H1 (cell line): ENCODE results near the gene ZBTB20. TPM values are rescaled to one million over a fixed set of nuclear protein-coding genes. Genes with fewer than 3 reads are reported as not detected.

Experiments
- CTCF ChIA-PET: fragments of 300-600 bp; sonication (Branson Sonifier 250); formaldehyde crosslinking; loops from one replicate; lab custom pipeline; 2021; ENCODE audit not compliant: partially characterized antibody; lab: Charles Lee
- POLR2A ChIA-PET: fragments of 300-600 bp; sonication (Branson Sonifier 250); formaldehyde crosslinking; loops from one replicate; lab custom pipeline; 2021; ENCODE audit warnings: inconsistent platforms; ENCODE audit not compliant: partially characterized antibody; lab: Charles Lee
- DNase-seq, 2 experiments: peaks; one replicate each; pipeline versions ENCODE4 v3.0.0 to v3.0.0-alpha.2; 2010 to 2022; ENCODE audit warnings: low spot score in 2 of 2, low read depth in 1 of 2, mixed read lengths in 1 of 2
- FAIRE-seq: peaks from 2 replicates; lab custom pipeline; 2011; peaks lifted over from hg19 to GRCh38; lab: Jason Lieb, UNC
- H2AFZ ChIP-seq: 2 replicates; pipeline ENCODE4 v1.8.1; 2012; ENCODE audit warnings: low read length, inconsistent platforms
- H2AK5ac ChIP-seq: 2 replicates; pipeline ENCODE4 v1.6.1; 2013; ENCODE audit warnings: low read depth, low read length
- H2BK120ac ChIP-seq: replicated peaks from 2 replicates; pipeline ENCODE3; 2013; ENCODE audit warnings: low read depth, low read length, inconsistent platforms
- H2BK12ac ChIP-seq: 2 replicates; pipeline ENCODE4 v1.6.1; 2013; ENCODE audit warnings: low read depth, low read length
- H2BK15ac ChIP-seq: 2 replicates; pipeline ENCODE4 v1.6.1; 2013; ENCODE audit warnings: low read length
- H2BK20ac ChIP-seq: 2 replicates; pipeline ENCODE4 v1.6.1; 2013; ENCODE audit warnings: low read length
- H2BK5ac ChIP-seq: 2 replicates; pipeline ENCODE4 v1.6.1; 2013; ENCODE audit warnings: low read depth, low read length
- H3K14ac ChIP-seq: 2 replicates; pipeline ENCODE4 v1.6.1; 2013; ENCODE audit warnings: inconsistent platforms; ENCODE audit not compliant: insufficient read length
- H3K18ac ChIP-seq: 2 replicates; pipeline ENCODE4 v1.6.1; 2013; ENCODE audit warnings: low read length; ENCODE audit errors: extremely low read depth
- H3K23ac ChIP-seq: 2 replicates; pipeline ENCODE4 v1.6.1; 2013; ENCODE audit warnings: inconsistent platforms; ENCODE audit not compliant: insufficient read length
- H3K23me2 ChIP-seq: 2 replicates; pipeline ENCODE4 v1.6.1; 2013; ENCODE audit warnings: low read depth, low read length
- H3K27ac ChIP-seq: 2 replicates; pipeline ENCODE4 v1.6.1; 2011; ENCODE audit warnings: low read depth, low read length, inconsistent platforms
- H3K27me3 ChIP-seq, 4 experiments: replicated peaks in 1 of 4; 1 replicate in 1 of 4; 2 replicates in 3 of 4; pipeline versions ENCODE4 v1.6.1 to v1.8.1; 2011 to 2013; ENCODE audit warnings: low read length in 3 of 4, mild to moderate bottlenecking in 3 of 4, inconsistent platforms in 2 of 4, mixed read lengths in 2 of 4, moderate library complexity in 1 of 4; ENCODE audit not compliant: control insufficient read depth in 3 of 4, insufficient read depth in 3 of 4; ENCODE audit errors: extremely low read depth in 1 of 4
- H3K36me3 ChIP-seq, 4 experiments: 2 replicates each; pipeline versions ENCODE4 v1.6.1 to v1.8.1; 2011 to 2013; ENCODE audit warnings: mild to moderate bottlenecking in 4 of 4, low read length in 3 of 4, moderate library complexity in 2 of 4, control low read depth in 1 of 4, inconsistent platforms in 1 of 4; ENCODE audit not compliant: insufficient read depth in 4 of 4, control insufficient read depth in 2 of 4
- H3K4ac ChIP-seq: replicated peaks from 2 replicates; pipeline ENCODE3; 2013; ENCODE audit warnings: low read length, low read depth, mixed read lengths, inconsistent platforms; ENCODE audit not compliant: insufficient read length
- H3K4me1 ChIP-seq, 4 experiments: replicated peaks in 1 of 4; 1 replicate in 1 of 4; 2 replicates in 3 of 4; pipeline versions ENCODE4 v1.6.1 to v1.8.1; 2011 to 2013; ENCODE audit warnings: low read length in 3 of 4, inconsistent platforms in 2 of 4, mixed read lengths in 1 of 4; ENCODE audit not compliant: insufficient read depth in 4 of 4, control insufficient read depth in 3 of 4
- H3K4me2 ChIP-seq, 2 experiments: 2 replicates each; pipeline versions ENCODE4 v1.6.1 to v1.8.1; 2011 to 2013; ENCODE audit warnings: low read depth in 2 of 2, low read length in 2 of 2, control low read depth in 1 of 2, inconsistent platforms in 1 of 2, mild to moderate bottlenecking in 1 of 2; ENCODE audit not compliant: insufficient read depth in 1 of 2
- H3K4me3 ChIP-seq, 4 experiments: fragments of 200-600, 300-600 bp in 1 of 4; sonication (generic), shearing (Covaris generic), sonication (Bioruptor Twin) in 1 of 4; 2 replicates each; pipeline versions ENCODE4 v1.5.1 to v1.8.1; 2011 to 2016; ENCODE audit warnings: low read length in 4 of 4, low read depth in 3 of 4, control low read depth in 2 of 4, inconsistent platforms in 2 of 4, mild to moderate bottlenecking in 2 of 4, mixed read lengths in 1 of 4, moderate library complexity in 1 of 4; ENCODE audit not compliant: insufficient read depth in 2 of 4; ENCODE audit errors: extremely low read depth in 1 of 4
- H3K56ac ChIP-seq: replicated peaks from 2 replicates; pipeline ENCODE3; 2013; ENCODE audit warnings: low read depth, mild to moderate bottlenecking, mixed read lengths, low read length, inconsistent platforms; ENCODE audit not compliant: insufficient read length
- H3K79me1 ChIP-seq: 2 replicates; pipeline ENCODE4 v1.6.1; 2013; ENCODE audit warnings: low read depth, low read length, control low read depth
- H3K79me2 ChIP-seq, 2 experiments: 2 replicates each; pipeline versions ENCODE4 v1.6.1 to v1.8.1; 2012 to 2013; ENCODE audit warnings: low read length in 2 of 2, mild to moderate bottlenecking in 2 of 2, inconsistent platforms in 1 of 2; ENCODE audit not compliant: insufficient read depth in 2 of 2, control insufficient read depth in 1 of 2
- H3K9ac ChIP-seq, 4 experiments: replicated peaks in 1 of 4; 1 replicate in 1 of 4; 2 replicates in 3 of 4; pipeline versions ENCODE4 v1.6.1 to v1.8.1; 2011 to 2013; ENCODE audit warnings: low read depth in 3 of 4, low read length in 3 of 4, control low read depth in 2 of 4, mild to moderate bottlenecking in 2 of 4, moderate library complexity in 2 of 4, inconsistent platforms in 1 of 4; ENCODE audit errors: extremely low read depth in 1 of 4
- H3K9me3 ChIP-seq, 2 experiments: 2 replicates each; pipeline versions ENCODE4 v1.6.1 to v1.8.1; 2012 to 2013; ENCODE audit warnings: mild to moderate bottlenecking in 2 of 2, moderate library complexity in 2 of 2, control low read depth in 1 of 2, inconsistent platforms in 1 of 2, low read depth in 1 of 2, low read length in 1 of 2, mixed read lengths in 1 of 2; ENCODE audit not compliant: insufficient read depth in 2 of 2
- H4K20me1 ChIP-seq, 2 experiments: replicated peaks in 1 of 2; 2 replicates each; pipeline versions ENCODE3 to v1.8.1; 2011 to 2013; ENCODE audit warnings: inconsistent platforms in 2 of 2, low read length in 2 of 2, mild to moderate bottlenecking in 1 of 2; ENCODE audit not compliant: insufficient read depth in 2 of 2, control insufficient read depth in 1 of 2
- H4K5ac ChIP-seq: 2 replicates; pipeline ENCODE4 v1.6.1; 2013; ENCODE audit warnings: low read length, low read depth, mixed read lengths, inconsistent platforms; ENCODE audit not compliant: insufficient read length
- H4K8ac ChIP-seq: 2 replicates; pipeline ENCODE4 v1.8.0; 2013; ENCODE audit warnings: mild to moderate bottlenecking, moderate library complexity, low read length, inconsistent platforms; ENCODE audit not compliant: insufficient read depth; ENCODE audit errors: extremely low read depth
- H4K91ac ChIP-seq: replicated peaks from 2 replicates; pipeline ENCODE3; 2013; ENCODE audit warnings: low read length, mixed read lengths, inconsistent platforms; ENCODE audit not compliant: insufficient read length
- RBBP5 ChIP-seq: IDR thresholded peaks from 2 replicates; pipeline ENCODE4 v1.7.1; 2012; ENCODE audit warnings: low read depth, mild to moderate bottlenecking, inconsistent platforms, low read length, moderate library complexity, borderline replicate concordance
- SUZ12 ChIP-seq: fragments of 200-600 bp; sonication (generic); IDR thresholded peaks from 2 replicates; pipeline ENCODE4 v1.6.1; 2012; ENCODE audit warnings: mild to moderate bottlenecking, inconsistent platforms, low read length, moderate library complexity, mixed read lengths
- TAF7 ChIP-seq: optimal IDR thresholded peaks from 2 replicates; pipeline ENCODE3; 2011; ENCODE audit warnings: low read depth, mild to moderate bottlenecking, inconsistent platforms, low read length, moderate library complexity, borderline replicate concordance
- WGBS, 2 experiments: shearing (Covaris generic) in 1 of 2; methylation state at CpG; one replicate each; pipeline versions ENCODE4 v1.1.6 to v1.1.7; 2013 to 2015; ENCODE audit warnings: low lambda C conversion rate in 2 of 2, mixed read lengths in 2 of 2, inconsistent platforms in 1 of 2, low coverage in 1 of 2, missing lambda C conversion rate in 1 of 2; ENCODE audit not compliant: insufficient replicate concordance in 2 of 2, insufficient coverage in 1 of 2, insufficient read length in 1 of 2; ENCODE audit errors: extremely low coverage in 1 of 2, missing lambda C conversion rate in 1 of 2; 5-methylcytosine and 5-hydroxymethylcytosine counted together
- polyA plus RNA-seq, 7 experiments: library from polyadenylated mRNA; depleted of rRNA in 3 of 7; stranded (reverse) in 5 of 7; unstranded in 2 of 7; fragments of >200 nt in 5 of 7; fragments of 200-250 nt in 2 of 7; gene quantifications; 1 replicate in 5 of 7; 2 replicates in 1 of 7; 4 replicates in 1 of 7; pipeline versions ENCODE4 v1.2.1 to v1.2.3, GENCODE V29; 2011 to 2013; ENCODE audit warnings: missing spikeins in 2 of 7, mixed read lengths in 2 of 7
- total RNA-seq: library from RNA; stranded (reverse); fragmentation: NEBNext Ultra II Directional; extraction: Animal tissue kit (Norgen Biotek cat#: 25700); gene quantifications from 2 replicates; pipeline ENCODE4 v1.2.1, GENCODE V29; 2021

ZBTB20 gene
- total and polyA plus RNA-seq, 2 of the 8 experiments (the other 6 are each of a cell fraction or from before 2014, with no cell fraction given) = 0.35 to 1.3 TPM

- H3K4me2 ChIP-seq = no peak overlapping the region
- no peaks in the 10 kb centered on the region for H3K79me2 ChIP-seq
- H3K79me1 ChIP-seq = no peaks in the 10 kb centered on the region
- no peak overlapping the region for H2BK120ac ChIP-seq
- 90% methylated on average over 4 of the region's 4 CpGs; no CpG with 5 or more reads in 1 of the 2 experiments for WGBS, 2 experiments
- H4K8ac ChIP-seq = no peak overlapping the region
- H3K9ac ChIP-seq = no peak overlapping the region
- no peak overlapping the region for H2BK12ac ChIP-seq
- H3K27me3 ChIP-seq = no peaks in the 10 kb centered on the region
- H3K9me3 ChIP-seq = no peaks in the 10 kb centered on the region
- POLR2A ChIA-PET = no interaction called here
- no peak for TF ChIP-seq TAF7
- TF ChIP-seq SUZ12 = no peak
- TF ChIP-seq RBBP5 = no peak
- no peaks in the 10 kb centered on the region for H4K20me1 ChIP-seq
- no peak overlapping the region for H3K27ac ChIP-seq
- no peak overlapping the region for H3K56ac ChIP-seq
- no peaks in the 10 kb centered on the region for H3K36me3 ChIP-seq
- H3K4ac ChIP-seq = no peak overlapping the region
- H3K4me1 ChIP-seq = no peaks in the 10 kb centered on the region; a peak in 1 of 7 replicates
- no peak overlapping the region for H2BK5ac ChIP-seq
- no peaks in the 10 kb centered on the region for H3K23me2 ChIP-seq
- no peak overlapping the region for H4K91ac ChIP-seq
- H3K4me3 ChIP-seq = no peak overlapping the region
- H3K14ac ChIP-seq = no peak overlapping the region
- peak overlapping the region; percentile 27; the same call in 1 of the 2 replicates for H2AFZ ChIP-seq
- H3K23ac ChIP-seq = no peak overlapping the region
- no peak overlapping the region for H2BK15ac ChIP-seq
- H2AK5ac ChIP-seq = no peak overlapping the region
- no peak overlapping the region for H4K5ac ChIP-seq
- no peak for FAIRE-seq
- no peak overlapping the region for H3K18ac ChIP-seq
- CTCF ChIA-PET = interaction anchor here (0.6 to 5.6 kb wide), 6 partner anchors 9 to 110 kb away, joined by 3 to 44 read pairs (median 5); no protein-coding TSS in a partner anchor
- H2BK20ac ChIP-seq = 0 out of 2 replicates have a peak overlapping the region, but pooled peaks have one; percentile 55
- DNase-seq = no peak
These were observed 746.7 kb downstream of the ZBTB20 start for GRCh38 chr3:114400371-114400770.
